Measurements from ENCODE around the gene FGF10. TPM values are rescaled to one million over a fixed set of nuclear protein-coding genes. Genes with fewer than 3 reads are reported as not detected.

Gene FGF10
- total RNA-seq, 6 experiments from 2014 or later = not detected

GRCh38 chr5:44294516-44294915 is 94.7 kb downstream of the FGF10 start:
- Mint-ChIP-seq H3K27me3 (ENCODE audit: insufficient read depth) (no peaks in the 10 kb centered on the region), H3K36me3 (ENCODE audit: low read depth) (no peaks in the 10 kb centered on the region), H3K4me1 (ENCODE audit: low read depth) (no peaks in the 10 kb centered on the region), H3K27ac (no peak overlapping the region), H3K9me3 (peaks cover 27% of the 10 kb centered on the region; the same call in 1 of the 2 replicates), H3K4me3 (no peak overlapping the region)
- no peak for DNase-seq
- no peak for TF ChIP-seq CTCF (IDR thresholded peaks at IDR 0.05)

GRCh38 chr5:44292736-44293135 is 96.5 kb downstream of the FGF10 start:
- H3K9me3 Mint-ChIP-seq = peaks cover 23% of the 10 kb centered on the region; the same call in 1 of the 2 replicates
- no peak for DNase-seq
- no peaks in the 10 kb centered on the region for H3K36me3 Mint-ChIP-seq (ENCODE audit: low read depth)
- no peaks in the 10 kb centered on the region for H3K4me1 Mint-ChIP-seq (ENCODE audit: low read depth)
- H3K27me3 Mint-ChIP-seq (ENCODE audit: insufficient read depth) = no peaks in the 10 kb centered on the region
- H3K4me3 Mint-ChIP-seq = no peak overlapping the region
- no peak overlapping the region for H3K27ac Mint-ChIP-seq
- no peak for TF ChIP-seq CTCF (IDR thresholded peaks at IDR 0.05)

- H3K36me3 Mint-ChIP-seq (ENCODE audit: low read depth) = no peaks in the 10 kb centered on the region
- no peak overlapping the region for H3K4me3 Mint-ChIP-seq
- DNase-seq = no peak
- H3K27ac Mint-ChIP-seq = no peak overlapping the region
- no peak for TF ChIP-seq CTCF (IDR thresholded peaks at IDR 0.05)
- H3K27me3 Mint-ChIP-seq (ENCODE audit: insufficient read depth) = no peaks in the 10 kb centered on the region
- no peaks in the 10 kb centered on the region for H3K4me1 Mint-ChIP-seq (ENCODE audit: low read depth)
- H3K9me3 Mint-ChIP-seq = peaks cover 13% of the 10 kb centered on the region
Measured at GRCh38 chr5:44278469-44278868, 110.8 kb downstream of the FGF10 start.

- Mint-ChIP-seq H3K36me3 (ENCODE audit: low read depth) (no peaks in the 10 kb centered on the region), H3K27ac (no peak overlapping the region), H3K27me3 (ENCODE audit: insufficient read depth) (no peaks in the 10 kb centered on the region), H3K4me3 (no peak overlapping the region), H3K4me1 (ENCODE audit: low read depth) (no peaks in the 10 kb centered on the region), H3K9me3 (peaks cover 19% of the 10 kb centered on the region)
- DNase-seq = no peak
- TF ChIP-seq CTCF (IDR thresholded peaks at IDR 0.05) = no peak
Measured at GRCh38 chr5:44275908-44276307, 113.3 kb downstream of the FGF10 start.

- Mint-ChIP-seq H3K27ac (no peak overlapping the region), H3K36me3 (ENCODE audit: low read depth) (no peaks in the 10 kb centered on the region), H3K9me3 (peaks cover 14% of the 10 kb centered on the region), H3K27me3 (ENCODE audit: insufficient read depth) (no peaks in the 10 kb centered on the region), H3K4me3 (no peak overlapping the region), H3K4me1 (ENCODE audit: low read depth) (no peaks in the 10 kb centered on the region)
- TF ChIP-seq CTCF (IDR thresholded peaks at IDR 0.05) = no peak
- DNase-seq = no peak
Measured at GRCh38 chr5:44275329-44275728, 113.9 kb downstream of the FGF10 start.

GRCh38 chr5:44267909-44268308 is 121.3 kb downstream of the FGF10 start:
- Mint-ChIP-seq H3K4me1 (ENCODE audit: low read depth) (no peaks in the 10 kb centered on the region), H3K27ac (no peak overlapping the region), H3K27me3 (ENCODE audit: insufficient read depth) (no peaks in the 10 kb centered on the region; the same call in 1 of the 2 replicates), H3K4me3 (no peak overlapping the region), H3K36me3 (ENCODE audit: low read depth) (no peaks in the 10 kb centered on the region; the same call in 1 of the 2 replicates), H3K9me3 (peaks cover 17% of the 10 kb centered on the region; the same call in 1 of the 2 replicates)
- no peak for DNase-seq
- TF ChIP-seq CTCF (IDR thresholded peaks at IDR 0.05) = no peak

Data from HFFc6 (cell line).